Right atrium auricular region (tissue), 2 donors: ENCODE measurements around the gene CDHR1. TPM values are rescaled to one million over a fixed set of nuclear protein-coding genes. Genes with fewer than 3 reads are reported as not detected.
"Not testable (repeated sequence)": the region's sequence is repeated elsewhere in the genome, so short reads cannot be mapped to it uniquely, and the experiment has no call there.

ENCODE experiments used
- DNase-seq: peaks from one replicate; pipeline ENCODE4 v3.0.0-alpha.2; 2019; ENCODE audit warnings: low spot score
- H3K27ac ChIP-seq, 2 donors: fragments of 200-600 bp; sonication (generic); 1 replicate in 1 of 2; 2 replicates in 1 of 2; pipeline ENCODE4 v1.5.1; 2016 to 2019
- H3K27me3 ChIP-seq, 2 donors: fragments of 200-600 bp; sonication (generic); one replicate each; pipeline versions ENCODE4 v1.5.1 to v1.6.0; 2017 to 2019
- H3K36me3 ChIP-seq: fragments of 200-600 bp; sonication (generic); one replicate; pipeline ENCODE4 v1.5.1; 2016
- H3K4me1 ChIP-seq, 2 donors: fragments of 200-600 bp; sonication (generic); one replicate each; pipeline versions ENCODE4 v1.5.1 to v1.6.0; 2017 to 2019
- H3K4me3 ChIP-seq, 2 donors: fragments of 200-600 bp; sonication (generic); 1 replicate in 1 of 2; 2 replicates in 1 of 2; pipeline ENCODE4 v1.5.1; 2017 to 2019; ENCODE audit warnings: mild to moderate bottlenecking in 1 of 2, moderate library complexity in 1 of 2
- H3K9me3 ChIP-seq, 2 donors: fragments of 200-600 bp; sonication (generic); one replicate each; pipeline ENCODE4 v1.5.1; 2019
- total RNA-seq, 2 donors: library from RNA; depleted of rRNA; stranded (reverse); fragments of >200 nt; gene quantifications; one replicate each; pipeline ENCODE4 v1.1.0, GENCODE V29; 2016
- TF ChIP-seq, protein P1 (sequence below), 2 donors: fragments of 200-600 bp; sonication (generic); IDR thresholded peaks; one replicate each; pipeline ENCODE4 v1.5.1; 2019; ENCODE audit warnings: antibody characterized with exemption in 2 of 2

Gene CDHR1
- total RNA-seq, 2 donors from 2014 or later, result 0.55 to 1.6 TPM

GRCh38 chr10:84160663-84161362 is 33.5 kb upstream of the CDHR1 start:
- H3K9me3 ChIP-seq, result no peaks in the 10 kb centered on the region
- TF ChIP-seq, protein P1, sequence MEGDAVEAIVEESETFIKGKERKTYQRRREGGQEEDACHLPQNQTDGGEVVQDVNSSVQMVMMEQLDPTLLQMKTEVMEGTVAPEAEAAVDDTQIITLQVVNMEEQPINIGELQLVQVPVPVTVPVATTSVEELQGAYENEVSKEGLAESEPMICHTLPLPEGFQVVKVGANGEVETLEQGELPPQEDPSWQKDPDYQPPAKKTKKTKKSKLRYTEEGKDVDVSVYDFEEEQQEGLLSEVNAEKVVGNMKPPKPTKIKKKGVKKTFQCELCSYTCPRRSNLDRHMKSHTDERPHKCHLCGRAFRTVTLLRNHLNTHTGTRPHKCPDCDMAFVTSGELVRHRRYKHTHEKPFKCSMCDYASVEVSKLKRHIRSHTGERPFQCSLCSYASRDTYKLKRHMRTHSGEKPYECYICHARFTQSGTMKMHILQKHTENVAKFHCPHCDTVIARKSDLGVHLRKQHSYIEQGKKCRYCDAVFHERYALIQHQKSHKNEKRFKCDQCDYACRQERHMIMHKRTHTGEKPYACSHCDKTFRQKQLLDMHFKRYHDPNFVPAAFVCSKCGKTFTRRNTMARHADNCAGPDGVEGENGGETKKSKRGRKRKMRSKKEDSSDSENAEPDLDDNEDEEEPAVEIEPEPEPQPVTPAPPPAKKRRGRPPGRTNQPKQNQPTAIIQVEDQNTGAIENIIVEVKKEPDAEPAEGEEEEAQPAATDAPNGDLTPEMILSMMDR (IDR thresholded peaks at IDR 0.05), result no peak
- no peaks in the 10 kb centered on the region for H3K36me3 ChIP-seq
- H3K4me3 ChIP-seq, result no peak overlapping the region
- no peaks in the 10 kb centered on the region for H3K27me3 ChIP-seq
- H3K4me1 ChIP-seq, result no peaks in the 10 kb centered on the region
- no peak for DNase-seq
- no peak overlapping the region for H3K27ac ChIP-seq

- Histone ChIP-seq H3K36me3 (no peaks in the 10 kb centered on the region), H3K27me3 (no peaks in the 10 kb centered on the region), H3K9me3 (no peaks in the 10 kb centered on the region), H3K4me1 (no peaks in the 10 kb centered on the region), H3K4me3 (no peak overlapping the region), H3K27ac (no peak overlapping the region)
- TF ChIP-seq, protein P1 (IDR thresholded peaks at IDR 0.05), result no peak
- no peak for DNase-seq
Measured at GRCh38 chr10:84163996-84164395, 30.3 kb upstream of the CDHR1 start.

GRCh38 chr10:84164442-84164841 is 29.9 kb upstream of the CDHR1 start:
- no peaks in the 10 kb centered on the region for H3K4me1 ChIP-seq
- no peak for DNase-seq
- H3K9me3 ChIP-seq, result no peaks in the 10 kb centered on the region
- no peaks in the 10 kb centered on the region for H3K27me3 ChIP-seq
- H3K27ac ChIP-seq, result no peak overlapping the region
- H3K4me3 ChIP-seq, result no peak overlapping the region
- no peaks in the 10 kb centered on the region for H3K36me3 ChIP-seq
- TF ChIP-seq, protein P1 (IDR thresholded peaks at IDR 0.05), result no peak

DNA sequence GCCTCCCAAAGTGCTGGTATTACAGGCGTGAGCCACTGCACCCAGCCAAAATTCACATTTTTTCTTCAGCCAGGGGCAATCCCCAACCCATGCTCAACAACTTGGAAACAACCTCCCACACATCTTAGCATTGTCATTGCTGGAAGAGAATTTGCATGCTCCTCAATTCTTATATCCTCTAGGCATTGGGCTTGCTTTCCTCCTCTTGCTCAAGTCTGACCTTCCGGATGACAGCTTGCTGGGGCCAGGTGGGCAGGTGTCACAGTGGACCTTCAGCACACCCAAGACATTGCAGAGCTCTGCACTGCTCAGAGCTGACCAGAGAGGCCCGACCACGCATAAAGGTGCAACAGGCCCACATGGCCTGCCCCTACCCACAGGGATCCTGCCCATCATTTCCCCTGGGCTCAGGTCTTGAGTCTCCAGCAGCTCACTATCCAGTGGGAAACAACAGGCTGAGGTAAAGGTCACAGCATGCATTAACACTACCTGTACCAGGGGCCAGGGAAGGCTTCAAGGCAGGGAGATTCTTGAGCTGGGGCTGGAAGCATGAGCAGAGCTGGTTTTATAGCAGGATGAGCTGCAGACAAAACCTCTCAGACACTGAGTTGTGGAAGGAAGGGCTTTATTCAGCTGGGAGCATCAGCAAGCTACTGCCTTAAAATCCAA is 27.6 kb upstream of the CDHR1 start:
- TF ChIP-seq, protein P1 (IDR thresholded peaks at IDR 0.05), result no peak
- Histone ChIP-seq H3K27me3 (no peaks in the 10 kb centered on the region), H3K27ac (no peak overlapping the region), H3K9me3 (no peaks in the 10 kb centered on the region), H3K4me3 (no peak overlapping the region), H3K4me1 (no peaks in the 10 kb centered on the region), H3K36me3 (no peaks in the 10 kb centered on the region)
- DNase-seq, result no peak

GRCh38 chr10:84167289-84167653 is 27.1 kb upstream of the CDHR1 start:
- H3K9me3 ChIP-seq, DNase-seq: not testable (repeated sequence)

GRCh38 chr10:84168382-84168781 is 26.0 kb upstream of the CDHR1 start:
- H3K4me1 ChIP-seq, DNase-seq, H3K4me3 ChIP-seq, H3K27ac ChIP-seq, H3K9me3 ChIP-seq, H3K27me3 ChIP-seq, H3K36me3 ChIP-seq: not testable (repeated sequence)

More at GRCh38 chr10:84167289-84167653, 27.1 kb upstream of the CDHR1 start:
- not testable (repeated sequence) for H3K4me1 ChIP-seq, H3K4me3 ChIP-seq, H3K27me3 ChIP-seq, H3K27ac ChIP-seq, H3K36me3 ChIP-seq

- not testable (repeated sequence) for DNase-seq, H3K4me3 ChIP-seq, H3K27ac ChIP-seq, H3K9me3 ChIP-seq, H3K4me1 ChIP-seq, H3K27me3 ChIP-seq, H3K36me3 ChIP-seq
Measured at GRCh38 chr10:84171237-84171636, 23.1 kb upstream of the CDHR1 start.

- not testable (repeated sequence) for H3K9me3 ChIP-seq, H3K27ac ChIP-seq, H3K27me3 ChIP-seq, H3K4me3 ChIP-seq, H3K36me3 ChIP-seq, H3K4me1 ChIP-seq, DNase-seq
Measured at GRCh38 chr10:84171700-84172466, 22.5 kb upstream of the CDHR1 start.
